GM04503 (cell line): ENCODE data around the gene PSMB11.
"Not testable (repeated sequence)": the region's sequence is repeated elsewhere in the genome, so short reads cannot be mapped to it uniquely, and the experiment has no call there.

ENCODE experiments used
- DNase-seq: peaks from one replicate; pipeline ENCODE4 v3.0.0-alpha.2; 2012; ENCODE audit warnings: low read depth

The PSMB11 gene

DNA sequence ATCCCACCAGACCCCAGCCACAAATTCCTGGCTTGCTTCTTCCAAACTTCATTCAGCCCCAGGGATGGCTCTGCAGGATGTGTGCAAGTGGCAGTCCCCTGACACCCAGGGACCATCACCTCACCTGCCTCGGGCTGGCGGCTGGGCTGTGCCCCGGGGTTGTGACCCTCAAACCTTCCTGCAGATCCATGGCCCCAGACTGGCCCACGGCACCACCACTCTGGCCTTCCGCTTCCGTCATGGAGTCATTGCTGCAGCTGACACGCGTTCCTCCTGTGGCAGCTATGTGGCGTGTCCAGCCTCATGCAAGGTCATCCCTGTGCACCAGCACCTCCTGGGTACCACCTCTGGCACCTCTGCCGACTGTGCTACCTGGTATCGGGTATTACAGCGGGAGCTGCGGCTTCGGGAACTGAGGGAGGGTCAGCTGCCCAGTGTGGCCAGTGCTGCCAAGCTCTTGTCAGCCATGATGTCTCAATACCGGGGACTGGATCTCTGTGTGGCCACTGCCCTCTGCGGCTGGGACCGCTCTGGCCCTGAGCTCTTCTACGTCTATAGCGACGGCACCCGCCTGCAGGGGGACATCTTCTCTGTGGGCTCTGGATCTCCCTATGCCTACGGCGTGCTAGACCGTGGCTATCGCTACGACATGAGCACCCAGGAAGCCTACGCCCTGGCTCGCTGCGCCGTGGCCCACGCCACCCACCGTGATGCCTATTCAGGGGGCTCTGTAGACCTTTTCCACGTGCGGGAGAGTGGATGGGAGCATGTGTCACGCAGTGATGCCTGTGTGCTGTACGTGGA, at the start of gene PSMB11:
Gene PSMB11, plus strand, starts transcription at position 51 of the 804 bp plus-strand sequence. Its CDS starts 14 bp downstream, at position 65.
- DNase-seq, result no peak

DNA sequence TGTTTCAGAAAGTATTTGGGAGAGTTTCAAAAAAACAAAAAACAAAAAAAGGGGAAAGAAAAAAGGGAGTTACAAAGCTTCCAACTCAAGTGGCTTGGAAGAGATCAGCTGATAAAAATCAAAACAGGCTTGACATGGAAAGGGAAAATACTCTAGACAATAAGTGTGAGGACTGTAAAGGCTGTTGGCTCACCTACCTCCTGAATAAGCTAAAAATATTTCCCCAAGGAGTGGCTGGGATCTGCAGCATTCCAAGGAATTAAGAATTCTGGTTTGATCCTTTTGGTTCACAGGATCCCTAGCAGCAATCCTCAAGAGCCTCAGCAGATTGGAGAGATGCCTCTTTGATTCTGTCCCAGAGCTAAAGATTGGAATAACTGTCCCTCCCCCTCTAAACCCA, 48.5 kb upstream of the PSMB11 start:
- no peak for DNase-seq

DNA sequence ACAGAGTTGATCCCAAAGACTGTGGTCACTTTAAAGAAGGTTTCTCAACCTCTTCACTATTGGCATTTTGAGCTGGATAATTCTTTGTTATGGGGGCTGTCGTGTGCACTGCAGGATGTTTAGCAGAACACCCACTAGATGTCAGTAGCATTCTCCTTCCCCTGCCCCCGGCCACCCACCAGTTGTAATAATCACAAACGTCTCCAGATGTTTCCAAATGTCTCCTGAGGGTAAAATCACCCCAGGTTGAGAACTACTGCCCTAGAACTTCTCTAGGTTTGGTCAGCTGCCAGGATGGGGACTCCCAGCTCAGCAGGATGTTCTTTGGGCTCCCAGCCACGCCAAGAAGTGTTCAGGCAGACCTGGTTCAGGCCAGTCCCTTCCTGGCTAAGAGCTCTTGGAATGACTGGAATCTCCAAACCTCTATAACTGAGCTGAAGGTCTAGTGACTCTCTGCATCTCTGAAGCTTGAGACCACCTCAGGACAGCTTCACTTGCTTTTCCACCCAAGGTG, 47.2 kb upstream of the PSMB11 start:
- DNase-seq, result no peak

DNA sequence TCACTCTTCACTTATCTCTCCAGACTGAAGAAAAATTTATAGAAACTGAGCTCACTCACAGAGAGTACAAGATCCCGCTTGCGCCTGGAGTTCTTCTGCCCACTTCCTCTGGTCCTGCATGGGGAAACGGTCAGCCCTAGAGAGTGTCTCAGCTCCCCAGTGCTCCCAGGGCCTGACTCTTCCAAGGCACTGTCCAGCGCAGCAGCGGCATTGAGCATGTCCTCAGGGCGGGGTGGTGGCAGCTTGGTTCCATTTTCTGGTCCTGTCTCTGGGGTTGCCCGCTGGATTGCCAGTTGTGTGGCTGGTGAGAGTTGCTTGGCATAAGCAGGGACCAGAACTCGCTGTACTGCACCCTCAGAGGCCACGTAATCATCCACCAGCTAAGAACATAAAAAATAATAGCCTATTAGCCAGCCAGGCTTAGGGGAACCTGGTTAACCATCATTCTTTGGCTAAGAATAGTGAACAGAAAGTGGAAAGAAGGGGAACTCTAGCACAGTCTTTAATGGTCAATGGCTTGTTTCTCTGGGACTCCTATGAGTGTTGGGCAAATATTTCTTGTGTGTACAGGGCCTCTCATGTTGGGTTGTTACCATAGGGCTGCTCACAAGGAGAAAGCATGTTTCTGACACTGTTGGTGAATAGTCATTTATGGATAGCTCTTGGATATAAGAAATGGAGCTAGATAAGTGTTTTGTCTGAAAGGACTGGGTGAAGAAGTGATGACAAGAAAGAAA, 46.0 kb upstream of the PSMB11 start:
- no peak for DNase-seq

GRCh38 chr14:22996768-22997654, 45.0 kb upstream of the PSMB11 start:
- no peak for DNase-seq

DNA sequence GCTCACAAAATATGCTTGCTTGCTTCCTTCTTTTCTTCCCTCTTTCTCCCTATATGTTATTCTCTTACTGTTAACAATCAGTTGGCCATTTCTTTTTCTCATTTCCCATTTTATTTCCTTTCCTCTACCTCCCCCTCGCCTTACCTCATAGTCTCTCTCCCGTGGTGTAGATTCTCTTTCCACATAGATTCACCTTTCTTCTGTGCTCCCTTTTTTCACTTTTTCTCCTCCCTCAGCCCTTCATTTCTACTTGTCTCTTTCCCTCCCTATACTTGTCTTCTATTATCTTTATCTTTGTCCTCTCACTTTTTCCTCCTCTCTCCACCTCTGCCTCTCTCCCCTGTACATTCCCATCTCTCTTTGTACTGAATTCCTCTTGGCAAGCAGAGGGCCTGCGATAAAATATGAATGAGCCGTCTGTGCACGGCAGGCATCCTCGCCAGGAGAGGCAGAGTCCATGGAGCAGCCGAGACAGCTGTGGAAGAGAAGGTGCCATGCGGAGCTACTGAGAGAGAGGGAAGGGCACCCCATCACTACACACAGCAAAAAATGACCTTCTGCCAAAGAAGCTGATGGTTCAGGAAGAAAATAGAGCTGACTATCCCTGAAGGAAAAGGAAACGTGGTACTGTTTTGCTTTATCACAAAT, 44.2 kb upstream of the PSMB11 start:
- DNase-seq, result no peak

DNA sequence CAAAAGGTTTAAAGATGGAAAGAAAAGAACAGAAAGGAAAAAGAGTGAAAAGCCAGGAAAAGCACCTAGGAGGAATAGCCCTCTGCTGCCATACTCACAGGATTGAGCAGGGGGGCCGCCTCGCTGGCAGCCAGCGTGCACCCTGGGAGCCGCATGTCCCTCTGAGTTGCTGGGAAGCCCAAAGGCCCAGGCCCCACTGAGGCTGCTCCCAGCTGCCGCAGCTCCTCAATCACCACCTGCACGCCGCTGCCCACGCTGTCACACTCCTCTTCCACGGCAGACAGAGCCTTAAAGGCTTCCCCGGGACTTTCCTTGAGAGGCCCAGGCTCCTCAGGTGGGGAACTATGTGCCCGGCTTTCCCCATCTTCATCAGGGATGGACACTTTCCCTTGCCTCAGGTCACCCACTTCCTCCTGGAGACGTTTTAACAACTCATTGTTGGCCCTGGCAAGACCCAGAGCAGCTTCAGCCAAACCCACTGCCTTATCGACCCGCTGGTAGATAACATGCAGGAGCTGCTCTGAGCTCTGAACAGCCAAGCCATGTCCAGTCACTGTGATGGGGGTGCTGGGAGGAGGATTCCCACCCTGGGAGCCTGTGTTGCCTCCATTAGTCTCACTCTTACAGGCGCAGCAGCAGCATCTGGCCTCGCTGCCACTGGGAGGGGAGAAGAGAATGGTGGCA, 43.5 kb upstream of the PSMB11 start:
- DNase-seq, result no peak

- no peak for DNase-seq
These were observed 41.2 kb upstream of the PSMB11 start for GRCh38 chr14:23000860-23001259.

DNA sequence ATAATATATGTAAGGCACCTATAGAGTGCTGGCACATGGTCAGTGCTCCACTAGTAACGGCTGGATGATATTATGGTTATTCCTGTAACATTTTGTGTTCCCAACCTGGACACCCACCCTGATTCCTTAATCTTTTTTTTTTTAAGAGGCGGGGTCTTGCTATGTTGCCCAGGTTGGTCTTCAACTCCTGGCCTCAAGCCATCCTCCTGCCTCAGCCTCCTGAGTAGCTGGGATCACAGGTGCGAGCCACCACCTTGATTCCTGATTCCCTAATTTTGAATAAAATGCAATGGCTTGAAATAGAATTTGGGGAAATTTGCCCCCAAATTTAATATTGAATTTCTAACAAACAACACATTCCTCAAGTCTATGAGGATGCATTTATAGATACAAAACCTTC, 39.4 kb upstream of the PSMB11 start:
- DNase-seq, result no peak

GRCh38 chr14:23004274-23004673, 37.7 kb upstream of the PSMB11 start:
- not testable (repeated sequence) for DNase-seq

DNA sequence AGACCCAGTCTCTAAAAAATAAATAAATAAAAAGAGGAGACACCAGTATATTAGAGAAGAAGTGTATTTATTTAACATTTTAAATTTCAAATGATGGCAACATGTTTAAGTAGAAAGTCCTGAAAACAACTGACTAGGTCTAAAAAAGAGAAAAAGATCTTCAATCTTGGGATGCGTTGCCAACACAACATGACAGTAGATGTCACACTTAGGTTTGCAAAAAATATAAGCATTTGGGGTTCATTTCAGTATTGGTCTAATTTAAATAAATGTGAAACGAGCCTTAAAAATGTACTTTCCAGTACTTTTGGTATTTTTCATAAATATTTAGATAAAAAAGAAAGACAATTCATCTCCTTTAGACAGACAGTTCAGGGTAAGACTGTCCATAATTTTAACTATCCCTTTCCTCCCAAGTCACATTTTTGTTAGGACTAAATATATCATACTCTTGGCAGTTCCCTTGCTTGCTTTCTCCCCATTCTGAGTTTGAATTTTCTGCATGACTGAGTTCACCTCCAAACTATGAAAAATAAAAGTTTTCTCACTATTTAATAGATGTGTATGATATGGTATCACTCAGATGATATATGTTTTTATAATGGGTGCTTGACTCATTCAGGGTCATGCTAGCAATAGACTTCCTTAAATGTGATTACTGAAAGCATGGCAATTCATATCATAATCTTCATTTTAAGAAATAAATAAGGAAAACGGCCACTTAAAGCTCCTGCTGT, 36.4 kb upstream of the PSMB11 start:
- no peak for DNase-seq

GRCh38 chr14:23006188-23006534, 35.9 kb upstream of the PSMB11 start:
- DNase-seq, result no peak

GRCh38 chr14:23006544-23007419, 35.2 kb upstream of the PSMB11 start:
- DNase-seq, result peak; percentile 88

DNA sequence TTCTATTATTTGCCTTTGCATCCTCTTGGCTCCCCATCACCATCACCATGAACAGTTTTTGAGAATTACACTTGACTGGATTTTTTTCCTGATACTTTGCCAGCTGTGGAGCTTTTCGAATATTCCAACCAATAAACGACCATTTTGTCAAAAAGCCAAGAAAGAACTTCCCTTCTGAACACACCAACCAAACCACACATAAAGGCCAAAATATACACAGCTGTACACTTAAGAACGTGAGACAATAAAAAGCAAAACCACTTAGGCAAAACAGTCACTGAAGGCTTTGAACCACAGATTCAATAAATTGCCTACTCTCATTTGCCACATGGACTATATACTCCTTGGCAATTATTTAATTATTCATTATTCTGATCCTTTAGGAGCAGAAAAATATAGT, 33.2 kb upstream of the PSMB11 start:
- DNase-seq, result no peak

DNA sequence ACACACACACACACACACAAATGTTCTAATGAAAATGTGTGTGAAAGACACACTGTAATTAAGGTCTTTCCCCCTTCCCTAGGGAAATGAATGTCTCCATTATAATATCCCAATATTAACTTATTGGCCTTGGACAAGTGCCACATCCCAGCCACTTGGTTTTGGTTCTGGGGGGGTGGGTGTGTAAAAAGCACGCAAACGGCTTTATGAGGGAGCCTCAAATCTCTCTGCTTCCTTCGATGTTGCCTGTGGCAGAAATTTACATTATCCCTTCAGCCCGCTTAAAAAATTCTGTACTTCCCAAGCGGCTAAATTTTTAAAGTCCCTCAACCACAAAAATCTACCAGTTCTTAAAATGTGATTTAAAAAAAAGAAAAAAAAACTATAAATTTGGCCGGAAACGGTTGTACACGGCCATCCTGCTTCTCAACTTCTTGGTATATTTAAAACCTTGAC, 32.5 kb upstream of the PSMB11 start:
- no peak for DNase-seq

GRCh38 chr14:23009939-23010726, 31.9 kb upstream of the PSMB11 start, which contains the start of gene C14orf93:
Gene C14orf93 (minus strand): TSS chr14:23010143. CDS start chr14:22999023, 11,120 bp downstream.
- DNase-seq, result no peak

DNA sequence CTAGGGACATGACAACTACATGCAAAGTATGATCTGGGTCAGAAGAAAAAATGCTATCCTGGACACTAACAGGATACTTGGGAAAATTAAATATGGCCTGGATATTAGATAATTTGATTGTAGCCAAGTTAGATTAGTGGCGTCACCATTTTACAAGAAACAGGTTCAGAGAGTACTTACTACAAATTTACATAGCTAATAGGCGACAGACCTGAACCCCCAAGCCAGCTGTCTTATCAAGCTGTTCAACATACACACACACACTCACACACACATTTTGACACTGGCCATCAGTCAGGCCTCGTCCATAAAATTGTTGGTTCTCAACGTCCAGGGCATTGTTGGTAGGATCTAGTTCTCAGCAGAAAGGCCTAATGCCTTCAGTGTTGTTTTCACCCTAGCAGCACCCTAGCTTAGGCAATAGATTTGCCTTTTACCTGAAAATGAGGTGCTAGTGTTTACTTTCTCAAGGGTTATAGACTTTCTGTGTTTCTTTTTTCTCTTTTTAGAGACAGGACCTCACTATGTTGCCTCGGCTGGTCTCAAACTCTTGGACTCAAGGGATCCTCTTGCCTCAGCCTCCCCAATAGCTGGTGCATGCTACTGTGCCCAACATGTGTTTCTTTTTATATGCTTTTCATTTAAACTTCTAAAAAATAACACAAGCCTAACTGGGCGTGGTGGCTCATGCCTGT, 28.8 kb upstream of the PSMB11 start:
- DNase-seq, result no peak

GRCh38 chr14:23013749-23014054, 28.3 kb upstream of the PSMB11 start:
- DNase-seq, result not testable (repeated sequence)
